Left hindlimb (tissue), 1 donor: ENCODE data around the gene DENND1A.
"Not testable (repeated sequence)": the region's sequence is repeated elsewhere in the genome, so short reads cannot be mapped to it uniquely, and the experiment has no call there.

Source experiments
- DNase-seq: peaks from one replicate; pipeline ENCODE4 v3.0.0-alpha.2; 2018

The DENND1A gene

DNA sequence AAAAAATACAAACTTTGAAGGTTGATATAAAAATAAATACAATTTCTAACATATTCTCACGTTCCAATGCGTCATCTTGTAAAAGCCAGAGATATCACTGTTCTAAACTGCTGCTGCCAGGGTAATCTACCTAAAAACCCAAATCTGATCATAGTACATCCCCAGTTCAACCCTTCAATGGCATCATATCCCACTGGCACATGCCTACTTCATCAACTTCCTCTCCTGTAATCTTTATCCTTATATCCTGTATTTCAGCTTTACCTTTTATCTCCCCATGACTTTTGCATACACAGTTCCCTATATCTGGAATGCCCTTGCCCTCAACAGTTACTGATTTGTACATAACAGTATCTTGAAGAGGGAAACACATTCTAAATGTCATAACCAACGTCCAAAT lies 7.5 kb downstream of the DENND1A start:
- DNase-seq = no peak

DNA sequence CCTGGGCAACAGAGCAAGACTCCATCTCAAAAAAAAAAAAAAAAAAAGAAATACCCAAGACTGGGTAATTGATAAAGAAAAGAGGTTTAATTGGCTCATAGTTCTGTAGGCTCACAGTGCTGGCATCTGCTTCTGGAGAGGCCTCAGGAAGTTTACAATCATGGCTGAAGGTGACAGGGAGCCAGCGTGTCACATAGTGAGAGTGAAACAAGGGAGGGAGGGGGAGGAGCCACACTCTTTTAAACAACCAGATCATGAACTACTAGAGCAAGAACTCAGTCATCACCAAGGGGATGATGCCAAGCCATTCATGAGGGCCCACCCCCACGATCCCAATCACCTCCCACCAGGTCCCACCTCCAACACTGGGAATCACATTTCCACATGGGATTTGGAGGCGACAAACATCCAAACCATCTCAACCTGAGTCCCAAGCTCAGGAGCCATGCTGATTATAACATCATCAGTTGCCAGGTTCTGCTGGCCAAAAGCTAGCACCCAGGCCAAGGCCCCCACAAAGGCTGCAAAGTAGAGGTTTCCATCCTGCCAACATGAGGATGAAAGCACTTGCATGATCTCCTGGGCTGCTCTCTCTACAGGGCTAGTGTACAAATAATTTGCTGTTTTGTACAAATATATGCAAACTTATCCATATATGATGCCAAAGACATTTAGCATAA lies 15.3 kb downstream of the DENND1A start:
- no peak for DNase-seq

DNA sequence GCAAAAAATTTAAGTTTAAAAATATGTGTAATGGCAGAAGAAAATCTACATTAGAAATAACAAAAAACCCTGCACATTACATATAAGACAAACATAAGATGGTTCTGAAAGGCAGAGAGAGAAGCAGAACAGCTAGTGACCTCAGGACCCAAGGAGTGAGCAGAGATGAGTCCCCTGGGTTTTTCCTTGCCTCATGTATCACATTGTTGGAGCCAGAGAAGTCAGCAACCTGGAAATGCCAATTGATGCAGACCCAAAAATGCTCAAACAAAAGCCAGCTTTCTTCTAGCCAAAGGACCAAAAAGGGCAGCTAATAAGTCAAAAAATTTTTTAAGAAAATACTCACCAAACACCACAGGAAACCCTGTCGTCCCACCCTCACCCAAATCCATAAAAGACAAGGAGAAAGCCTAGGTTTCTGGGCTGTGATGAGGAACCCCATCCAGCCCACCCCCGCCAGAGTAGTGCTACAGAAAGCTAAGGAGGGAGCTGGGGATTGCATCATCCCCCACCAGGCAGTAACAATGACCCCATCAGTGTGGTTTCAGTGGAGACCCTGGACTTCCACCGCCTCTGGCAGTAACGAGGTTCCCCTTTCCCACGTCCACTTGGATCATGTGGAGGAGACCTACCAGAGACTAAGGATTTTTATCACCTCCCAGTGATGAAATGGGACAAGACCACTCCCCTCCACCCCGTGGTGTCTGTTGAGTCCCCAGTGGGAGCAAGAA lies 17.6 kb downstream of the DENND1A start:
- DNase-seq = no peak

DNA sequence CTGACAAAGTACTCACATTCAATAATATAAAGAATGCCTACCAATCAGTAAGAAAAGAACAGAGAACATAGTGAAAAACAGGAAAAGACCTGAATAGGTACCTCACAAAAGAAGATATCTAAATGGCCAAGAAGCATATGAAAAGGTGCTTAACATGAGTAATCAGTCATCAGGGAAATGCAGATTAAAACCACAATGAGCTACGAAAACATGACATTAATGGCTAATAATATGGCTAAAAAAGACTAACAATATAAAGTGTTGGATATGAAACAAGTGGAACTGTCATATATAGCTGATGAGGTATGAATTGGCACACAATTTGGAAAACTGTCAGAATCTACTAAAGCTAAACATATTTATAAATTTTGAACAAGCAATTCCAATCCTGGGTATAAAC lies 18.9 kb downstream of the DENND1A start:
- DNase-seq = no peak

DNA sequence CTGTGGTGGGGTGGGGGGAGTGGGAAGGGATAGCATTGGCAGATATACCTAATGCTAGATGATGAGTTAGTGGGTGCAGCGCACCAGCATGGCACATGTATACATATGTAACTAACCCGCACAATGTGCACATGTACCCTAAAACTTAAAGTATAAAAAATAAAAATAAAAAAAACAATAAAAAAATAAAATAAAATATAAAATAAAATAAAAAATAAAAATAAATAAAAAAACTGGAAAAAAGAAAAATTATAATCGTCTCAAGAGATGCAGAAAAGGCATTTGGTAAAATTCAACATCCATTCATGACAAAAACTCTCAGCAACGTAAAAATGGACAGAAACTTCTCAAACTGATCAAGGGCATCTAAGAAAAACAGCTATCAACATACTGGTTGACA lies 20.7 kb downstream of the DENND1A start:
- DNase-seq = not testable (repeated sequence)

DNA sequence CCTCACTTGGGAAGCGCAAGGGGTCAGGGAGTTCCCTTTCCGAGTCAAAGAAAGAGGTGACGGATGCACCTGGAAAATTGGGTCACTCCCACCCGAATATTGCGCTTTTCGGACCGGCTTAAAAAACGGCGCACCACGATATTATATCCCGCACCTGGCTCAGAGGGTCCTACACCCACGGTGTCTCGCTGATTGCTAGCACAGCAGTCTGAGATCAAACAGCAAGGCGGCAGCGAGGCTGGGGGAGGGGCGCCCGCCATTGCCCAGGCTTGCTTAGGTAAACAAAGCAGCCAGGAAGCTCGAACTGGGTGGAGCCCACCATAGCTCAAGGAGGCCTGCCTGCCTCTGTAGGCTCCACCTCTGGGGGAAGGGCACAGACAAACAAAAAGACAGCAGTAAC lies 26.4 kb downstream of the DENND1A start:
- DNase-seq = not testable (repeated sequence)

DNA sequence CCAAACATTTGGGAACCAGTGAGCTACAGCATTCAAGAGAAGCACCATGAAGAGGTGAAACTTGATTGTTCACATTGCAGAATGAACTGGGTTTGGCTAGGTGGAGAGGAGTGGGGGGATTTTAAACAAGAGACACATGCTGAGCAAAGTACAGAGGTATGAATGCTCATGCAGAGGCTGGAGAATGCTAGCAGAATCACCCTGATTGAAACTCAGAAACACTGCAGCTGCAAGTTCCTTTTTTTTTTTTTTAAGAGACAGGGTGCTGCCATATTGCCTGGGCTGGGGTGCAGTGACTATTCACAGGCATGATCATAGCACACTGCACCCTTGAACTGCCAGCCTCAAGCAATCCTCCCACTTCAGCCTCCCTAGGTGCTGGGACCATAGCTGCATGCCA lies 35.1 kb downstream of the DENND1A start:
- DNase-seq = no peak

DNA sequence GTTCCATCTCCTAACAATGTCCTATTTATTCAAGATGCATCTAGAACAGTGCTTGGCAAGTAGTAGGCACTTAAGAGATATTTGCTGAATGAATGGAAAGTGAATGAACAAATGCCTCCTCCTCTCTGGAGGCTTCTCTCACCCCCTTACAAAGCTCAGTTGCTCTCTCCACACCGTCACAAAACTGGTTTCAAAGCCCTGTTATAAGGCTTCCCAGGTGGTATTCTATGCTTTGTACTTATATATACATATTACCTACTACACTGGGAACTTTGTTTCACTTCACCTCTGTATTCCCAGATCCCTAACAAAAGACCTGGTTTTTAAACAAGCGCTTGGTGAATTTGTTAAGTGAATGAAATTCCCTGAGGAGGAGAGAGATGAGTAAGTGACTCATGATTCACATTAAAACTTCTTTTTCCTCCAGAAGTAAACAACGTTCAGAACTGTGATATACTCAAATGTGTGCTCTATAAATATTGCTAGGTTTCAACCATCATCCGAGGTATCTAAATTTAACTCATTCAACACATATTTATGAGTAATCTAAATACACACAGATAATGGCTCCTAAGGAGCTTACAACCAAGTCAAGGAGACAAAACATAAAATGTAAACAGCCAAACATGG lies 36.0 kb downstream of the DENND1A start:
- no peak for DNase-seq

DNA sequence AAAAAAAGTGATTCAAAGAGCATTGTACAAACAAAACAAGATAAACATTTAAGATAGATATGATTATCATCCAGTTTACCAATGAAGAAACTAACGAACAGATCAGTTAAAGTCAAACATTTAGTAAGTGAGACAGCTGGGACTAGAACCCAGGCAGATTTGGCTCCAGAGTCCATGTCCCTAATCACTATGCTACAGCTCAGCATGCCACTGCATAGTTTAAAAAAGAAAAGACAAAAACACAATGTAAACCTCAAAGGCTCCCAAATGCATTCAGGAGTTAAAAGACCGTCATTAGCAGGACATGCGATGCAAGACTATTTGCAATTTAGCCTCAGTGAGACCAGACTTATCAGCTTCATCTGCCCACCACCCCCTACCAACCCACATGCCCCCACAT lies 36.8 kb downstream of the DENND1A start:
- DNase-seq = no peak

DNA sequence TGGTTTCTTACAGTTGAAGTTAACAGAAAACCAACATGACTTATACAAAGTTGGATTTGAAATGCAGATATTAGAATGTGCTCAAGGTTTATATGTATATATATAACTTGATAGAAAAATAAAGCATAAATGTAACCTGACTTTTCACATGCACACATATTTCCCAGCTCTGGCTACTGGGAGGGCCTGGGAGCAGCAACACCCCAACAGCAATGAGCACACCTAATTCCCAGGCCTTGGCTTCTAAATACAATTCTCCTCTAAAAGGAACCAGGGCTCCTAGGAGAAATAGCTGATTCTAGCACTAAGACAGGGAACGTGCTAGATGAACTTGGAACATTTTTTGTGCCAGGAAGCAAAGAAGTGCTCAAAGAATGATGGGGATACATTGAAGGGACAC lies 42.1 kb downstream of the DENND1A start:
- DNase-seq = no peak

DNA sequence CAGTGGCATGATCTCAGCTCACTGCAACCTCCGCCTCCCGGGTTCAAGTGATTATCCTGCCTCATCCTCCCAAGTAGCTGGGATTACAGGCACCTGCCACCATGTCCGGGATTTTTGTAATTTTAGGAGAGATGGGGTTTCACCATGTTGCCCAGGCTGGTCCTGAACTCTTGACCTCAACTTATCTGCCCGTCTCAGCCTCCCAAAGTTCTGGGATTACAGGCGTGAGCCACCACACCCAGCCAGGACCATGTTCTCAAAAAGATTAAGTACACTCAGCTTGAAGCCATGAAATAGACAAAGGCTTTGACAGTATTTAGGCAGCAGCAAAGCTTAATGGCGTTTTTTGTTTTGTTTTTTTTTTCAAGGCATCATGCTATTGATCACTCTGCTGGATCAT lies 44.1 kb downstream of the DENND1A start:
- DNase-seq = not testable (repeated sequence)

DNA sequence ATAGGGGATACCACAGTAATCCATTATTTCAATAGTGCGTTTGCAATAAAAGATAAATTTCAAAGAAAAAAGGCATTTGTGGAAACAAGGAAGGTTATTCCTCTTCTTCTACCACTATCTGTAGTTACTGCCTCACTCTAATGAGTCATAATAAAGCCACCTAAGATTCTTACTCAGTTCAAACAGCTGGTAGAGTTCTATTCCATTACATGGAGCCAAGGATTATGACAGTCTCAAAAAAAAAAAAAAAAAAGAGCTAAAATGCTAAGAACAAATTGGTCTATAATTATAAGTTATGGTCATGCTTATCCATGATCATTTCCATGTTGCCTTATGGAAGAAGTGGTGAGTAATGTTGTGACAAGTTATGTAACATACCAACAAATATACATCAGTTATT lies 46.3 kb downstream of the DENND1A start:
- no peak for DNase-seq

DNA sequence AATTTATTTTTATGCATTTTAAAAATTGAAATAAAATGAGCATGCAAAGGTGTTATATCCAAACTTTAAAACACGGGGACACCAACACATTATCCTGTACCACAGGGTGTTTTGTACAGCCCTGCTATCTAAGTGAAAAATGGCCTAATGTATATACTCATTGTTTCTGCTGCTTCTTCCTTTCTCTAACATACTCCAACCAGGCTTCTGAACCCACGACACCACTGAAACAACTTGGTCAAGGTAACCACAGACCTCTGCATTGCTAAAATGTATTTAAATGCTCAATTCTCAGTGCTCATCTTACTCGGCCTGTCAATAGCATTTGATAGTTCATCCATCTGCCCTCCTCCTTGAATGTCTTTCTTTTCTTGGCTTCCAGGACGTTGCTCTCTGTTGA lies 48.3 kb downstream of the DENND1A start:
- no peak for DNase-seq

DNA sequence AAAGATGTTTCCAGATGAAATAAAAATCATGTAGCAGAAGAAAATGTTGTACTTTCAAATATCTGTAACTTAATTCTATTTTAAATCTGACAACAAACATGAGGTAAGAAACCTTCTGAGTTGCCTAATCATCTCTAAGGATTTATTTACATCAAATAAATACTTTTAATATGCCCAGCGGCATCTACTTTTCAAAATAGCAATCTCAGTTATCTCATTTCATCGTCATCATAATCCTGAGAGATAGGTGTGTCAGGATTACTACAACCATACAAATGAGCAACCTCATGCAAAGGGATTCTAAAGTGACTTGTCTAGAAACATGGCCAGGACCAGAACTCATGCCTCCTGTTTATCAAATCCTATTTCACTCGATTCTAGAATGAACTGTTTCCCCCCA lies 49.5 kb downstream of the DENND1A start:
- no peak for DNase-seq

DNA sequence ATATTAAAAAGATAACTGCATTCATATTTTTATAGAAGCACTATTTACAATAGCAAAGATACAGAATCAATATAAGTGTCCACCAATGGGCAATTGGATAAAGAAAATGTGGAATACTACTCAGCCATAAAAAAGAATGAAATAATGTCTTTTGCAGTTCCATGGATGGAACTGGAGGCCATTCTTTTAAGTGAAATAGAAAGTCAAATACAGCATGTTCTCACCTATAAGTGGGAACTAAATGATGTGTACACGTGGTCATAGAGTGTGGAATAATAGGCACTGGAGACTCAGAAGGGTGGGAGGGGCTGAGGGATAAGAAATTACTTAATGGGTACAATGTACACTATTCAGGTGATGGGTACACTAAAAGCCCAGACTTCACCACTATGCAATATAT lies 53.2 kb downstream of the DENND1A start:
- DNase-seq = no peak

DNA sequence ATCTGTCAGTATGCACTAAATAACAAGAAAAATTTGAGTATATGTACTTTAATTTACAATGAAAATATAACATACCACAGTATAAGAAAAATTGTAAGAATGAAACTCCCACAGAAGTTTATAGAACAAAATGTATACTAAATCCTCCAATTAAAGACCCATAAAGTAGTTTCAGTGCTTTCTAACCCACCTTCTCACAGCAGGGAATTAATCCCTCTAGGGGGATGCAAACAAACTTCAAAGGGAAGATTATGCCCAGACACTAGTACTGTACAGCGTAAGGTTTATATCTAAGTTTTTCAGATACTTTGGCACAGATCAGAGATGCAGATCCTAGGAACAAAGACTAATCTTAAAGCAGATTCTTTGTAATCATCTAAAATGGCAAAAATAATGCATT lies 57.2 kb downstream of the DENND1A start:
- DNase-seq = no peak

DNA sequence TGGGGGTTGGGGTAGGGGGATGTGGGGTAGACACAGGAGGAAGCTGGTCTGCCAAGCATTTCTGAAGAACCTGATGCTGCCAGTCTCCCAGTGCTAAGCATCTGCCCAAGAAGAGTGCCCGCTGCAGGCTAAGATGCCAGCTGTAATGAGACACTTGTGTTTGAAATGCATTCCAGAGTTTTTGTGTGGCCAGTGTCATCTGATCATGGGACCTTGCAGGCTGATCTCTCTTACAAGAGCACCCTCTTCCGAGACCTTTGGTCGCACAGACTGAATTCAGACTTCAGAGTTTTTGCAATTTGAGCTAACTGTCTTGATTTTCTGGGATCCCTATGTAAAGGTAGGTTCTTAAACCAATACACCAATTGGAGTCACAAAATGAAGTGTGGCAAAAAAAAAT lies 58.1 kb downstream of the DENND1A start:
- DNase-seq = peak; percentile 34

DNA sequence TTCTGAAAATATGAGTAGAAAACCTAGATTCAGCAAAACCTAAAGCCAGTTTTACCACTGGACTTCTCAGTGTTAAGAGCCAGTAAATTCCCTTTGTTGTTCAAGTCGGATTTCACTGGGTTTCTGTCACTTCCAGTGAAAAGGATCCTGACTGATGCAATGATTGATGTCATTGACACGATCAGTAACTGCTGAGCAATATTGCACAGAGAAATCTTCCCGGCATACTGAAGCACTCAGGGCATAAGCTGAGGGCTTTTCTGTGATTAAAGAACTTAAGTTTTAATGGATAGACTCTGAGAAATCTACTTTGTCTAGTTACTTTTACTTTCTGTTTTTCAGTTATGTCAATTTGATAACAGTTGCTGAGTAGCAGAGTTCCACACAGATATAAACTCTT lies 61.9 kb downstream of the DENND1A start:
- DNase-seq = no peak

DNA sequence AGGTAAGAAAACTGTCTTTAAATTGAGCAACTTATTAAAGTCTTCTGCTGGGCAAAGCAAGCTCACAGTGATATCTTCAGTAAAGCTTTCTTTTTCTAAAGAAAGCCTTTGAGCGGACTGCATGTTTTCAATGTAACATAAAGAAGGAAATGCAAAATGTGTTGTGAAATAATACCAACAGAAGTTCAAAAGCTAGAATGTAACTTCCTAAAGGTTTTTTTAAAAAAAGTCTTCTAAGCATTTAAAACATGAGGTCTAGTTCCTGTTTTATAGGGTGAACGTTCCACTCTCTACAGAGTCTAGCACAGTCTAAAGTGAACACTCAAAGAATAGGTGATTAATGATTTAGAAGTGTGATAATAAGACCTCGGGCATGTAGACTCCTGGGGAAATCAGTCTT lies 62.9 kb downstream of the DENND1A start:
- DNase-seq = no peak

DNA sequence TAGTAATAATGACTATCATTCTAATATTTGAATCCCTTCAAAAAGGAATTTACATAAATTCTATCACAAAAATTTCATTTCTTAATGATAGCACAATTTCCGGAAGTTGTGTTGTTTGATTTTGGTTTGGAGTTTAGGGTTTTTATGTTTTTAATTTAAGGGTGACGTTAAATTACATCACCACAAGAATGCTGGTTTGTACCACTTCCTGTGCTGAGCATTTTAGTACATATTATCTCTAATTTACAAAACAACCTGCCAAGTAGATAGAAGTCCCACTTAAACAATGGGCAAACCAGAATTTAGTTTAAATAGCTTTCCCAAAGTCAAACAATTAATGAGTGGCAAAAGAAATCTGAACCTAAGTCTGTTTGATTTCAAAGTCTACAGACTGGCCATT lies 63.4 kb downstream of the DENND1A start:
- DNase-seq = no peak

DNA sequence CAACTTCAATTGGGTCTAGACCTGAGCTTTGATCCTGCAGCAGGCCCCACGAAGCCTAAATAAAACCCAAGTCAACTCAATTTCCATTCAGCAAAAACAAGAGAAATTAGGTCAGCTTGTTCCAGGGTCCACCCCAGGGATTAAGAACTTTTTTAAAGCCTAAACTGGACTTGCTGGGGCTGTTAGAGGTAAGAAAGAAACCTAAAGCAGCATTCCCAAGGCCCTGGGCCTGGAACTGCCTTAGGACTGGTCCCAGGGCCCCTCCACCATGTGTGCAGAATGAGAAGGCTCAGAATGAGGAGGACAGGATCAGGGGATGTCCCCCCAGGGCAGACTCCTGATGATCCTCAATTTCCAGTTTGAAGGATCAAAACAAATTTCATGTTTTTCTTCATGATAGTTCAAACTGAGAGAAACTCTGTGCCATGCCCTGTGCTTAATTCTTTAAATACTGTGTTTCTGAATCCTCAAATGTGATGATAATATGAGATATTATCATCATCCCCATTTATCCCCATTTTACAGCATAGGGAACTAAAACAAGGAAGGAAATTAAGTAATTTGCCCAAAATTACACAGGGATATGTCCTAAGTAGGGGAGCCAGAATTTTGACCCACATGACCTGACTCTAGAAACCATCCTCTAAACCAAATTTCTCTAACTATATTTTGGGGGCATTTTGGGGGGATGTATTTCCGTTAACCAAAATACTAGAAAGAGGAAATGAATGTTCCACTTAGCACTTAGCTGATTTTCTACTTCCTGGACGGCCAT lies 64.5 kb downstream of the DENND1A start:
- DNase-seq = no peak

DNA sequence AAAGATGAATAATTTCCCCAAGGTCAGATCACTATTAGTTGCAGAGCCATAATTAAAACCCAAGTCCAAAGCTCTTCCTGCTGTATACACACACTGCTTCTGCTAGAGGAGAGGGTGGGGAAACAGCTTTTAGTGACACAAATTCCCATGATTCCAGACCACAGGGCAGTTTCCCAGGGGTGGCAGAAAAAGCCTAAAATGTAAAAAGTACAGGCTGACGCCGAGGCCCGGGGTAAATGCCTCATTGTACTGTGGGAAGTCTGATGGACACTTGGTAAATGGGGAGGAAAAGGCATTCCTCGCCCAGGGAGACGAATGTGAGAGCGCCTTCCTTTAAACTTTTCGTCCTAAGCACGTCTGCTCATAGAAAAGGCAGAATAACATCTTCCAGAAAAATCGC lies 65.7 kb downstream of the DENND1A start:
- no peak for DNase-seq

DNA sequence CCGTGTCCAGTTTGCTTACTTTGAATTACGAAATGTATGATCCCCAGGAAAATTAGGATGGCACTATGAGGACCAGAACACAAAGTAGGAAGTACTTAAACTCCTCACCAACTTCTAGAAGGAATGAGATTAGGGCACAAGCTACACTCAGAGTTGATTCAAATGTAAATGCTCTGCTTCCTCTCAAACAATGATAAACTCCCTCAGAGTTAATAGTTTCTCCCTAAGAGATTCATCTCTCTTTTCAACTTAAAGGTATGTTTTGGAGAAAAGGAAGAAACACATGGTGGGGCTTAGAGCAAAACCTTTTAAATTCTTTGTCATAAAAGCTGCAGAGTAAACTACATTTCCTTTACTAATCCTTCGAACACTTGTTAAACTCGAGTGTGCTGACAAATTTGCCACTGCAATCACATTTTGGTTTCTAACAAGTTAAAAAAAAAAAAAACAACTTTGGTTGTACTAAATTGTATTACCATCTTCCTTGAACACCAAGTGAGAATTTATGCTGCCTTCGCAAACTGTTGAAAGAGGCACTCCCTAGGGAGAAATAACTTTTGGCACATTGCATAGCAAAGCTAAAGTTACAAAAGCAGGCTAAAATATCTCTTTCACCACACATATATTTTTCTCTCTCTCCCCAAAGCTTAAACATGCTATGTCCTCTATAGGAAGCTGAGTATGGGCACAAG lies 66.6 kb downstream of the DENND1A start:
- DNase-seq = no peak
